Transverse colon (tissue), 4 donors: ENCODE measurements around the gene ANKDD1B.

Source experiments
- EP300 ChIP-seq: sonication (generic); formaldehyde crosslinking; IDR thresholded peaks from one replicate; pipeline ENCODE4 v1.6.1; 2017; ENCODE audit warnings: antibody characterized with exemption, low read depth
- POLR2A ChIP-seq: fragments of 450-650 bp; IDR thresholded peaks from one replicate; pipeline ENCODE4 v1.6.1; 2016; ENCODE audit warnings: antibody characterized with exemption, mild to moderate bottlenecking, moderate library complexity
- POLR2AphosphoS5 ChIP-seq, 3 donors: sonication (generic); formaldehyde crosslinking; IDR thresholded peaks; one replicate each; pipeline ENCODE4 v1.6.1; 2016; ENCODE audit warnings: antibody characterized with exemption in 3 of 3
- TF ChIP-seq, protein P1 (sequence below), 5 experiments: fragments of 200-600 bp in 3 of 5; fragments of 450-650 bp in 2 of 5; sonication (generic) in 3 of 5; IDR thresholded peaks; 1 replicate in 2 of 5; 2 replicates in 3 of 5; pipeline ENCODE4 v1.5.1; 2016 to 2017; ENCODE audit warnings: antibody characterized with exemption in 5 of 5, inconsistent platforms in 3 of 5, mild to moderate bottlenecking in 2 of 5, moderate library complexity in 1 of 5

GRCh38 chr5:75571547-75571946 is 39.7 kb upstream of the ANKDD1B start:
- TF ChIP-seq, protein P1, sequence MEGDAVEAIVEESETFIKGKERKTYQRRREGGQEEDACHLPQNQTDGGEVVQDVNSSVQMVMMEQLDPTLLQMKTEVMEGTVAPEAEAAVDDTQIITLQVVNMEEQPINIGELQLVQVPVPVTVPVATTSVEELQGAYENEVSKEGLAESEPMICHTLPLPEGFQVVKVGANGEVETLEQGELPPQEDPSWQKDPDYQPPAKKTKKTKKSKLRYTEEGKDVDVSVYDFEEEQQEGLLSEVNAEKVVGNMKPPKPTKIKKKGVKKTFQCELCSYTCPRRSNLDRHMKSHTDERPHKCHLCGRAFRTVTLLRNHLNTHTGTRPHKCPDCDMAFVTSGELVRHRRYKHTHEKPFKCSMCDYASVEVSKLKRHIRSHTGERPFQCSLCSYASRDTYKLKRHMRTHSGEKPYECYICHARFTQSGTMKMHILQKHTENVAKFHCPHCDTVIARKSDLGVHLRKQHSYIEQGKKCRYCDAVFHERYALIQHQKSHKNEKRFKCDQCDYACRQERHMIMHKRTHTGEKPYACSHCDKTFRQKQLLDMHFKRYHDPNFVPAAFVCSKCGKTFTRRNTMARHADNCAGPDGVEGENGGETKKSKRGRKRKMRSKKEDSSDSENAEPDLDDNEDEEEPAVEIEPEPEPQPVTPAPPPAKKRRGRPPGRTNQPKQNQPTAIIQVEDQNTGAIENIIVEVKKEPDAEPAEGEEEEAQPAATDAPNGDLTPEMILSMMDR (IDR thresholded peaks at IDR 0.05): no peak
- TF ChIP-seq POLR2AphosphoS5 (IDR thresholded peaks at IDR 0.05) (no peak), POLR2A (no peak), EP300 (no peak)
